ENCODE measurements around the gene GRIK2. TPM values are rescaled to one million over a fixed set of nuclear protein-coding genes. Genes with fewer than 3 reads are reported as not detected.
A peak's percentile ranks its signal among the peaks of the same experiment; 100 is the strongest.

The GRIK2 gene
- total RNA-seq, 1 experiment from 2014 or later = 0.55 TPM

DNA sequence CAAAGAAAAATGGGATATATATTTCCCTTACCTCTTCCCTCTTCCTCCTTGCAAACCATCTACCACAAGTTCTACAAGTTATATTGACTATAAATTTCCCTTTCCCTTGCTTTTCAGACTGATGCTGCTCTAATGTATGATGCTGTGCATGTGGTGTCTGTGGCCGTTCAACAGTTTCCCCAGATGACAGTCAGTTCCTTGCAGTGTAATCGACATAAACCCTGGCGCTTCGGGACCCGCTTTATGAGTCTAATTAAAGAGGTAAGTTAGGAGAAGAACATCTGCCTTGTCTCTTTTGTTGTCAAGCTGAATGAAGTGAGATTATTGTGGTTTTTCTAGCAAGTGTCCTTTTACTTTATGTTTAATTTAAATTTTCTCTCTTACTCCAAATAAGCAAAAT, 406.0 kb downstream of the GRIK2 start:
- H3F3A ChIP-seq (ENCODE audit: low read length, unreplicated experiment) = no peaks in the 10 kb centered on the region
- ChIA-PET CTCF (no interaction called here), POLR2A (ENCODE audit: unreplicated experiment) (no interaction called here)
- H3K79me2 ChIP-seq (ENCODE audit: low read length) = no peaks in the 10 kb centered on the region
- no peaks in the 10 kb centered on the region for H3K36me3 ChIP-seq (ENCODE audit: low read depth, low read length)
- BruUV-seq (replicated peaks) = no TSS peak
- H3K9me3 ChIP-seq (ENCODE audit: low read length) = no peaks in the 10 kb centered on the region
- no peak overlapping the region for H2AFZ ChIP-seq (ENCODE audit: low read length)
- no peaks in the 10 kb centered on the region for H3K27me3 ChIP-seq (ENCODE audit: low read length)
- ATAC-seq (no peak), DNase-seq (no peak)
- no peak for TF ChIP-seq EZH2 (IDR thresholded peaks at IDR 0.05; ENCODE audit: low read length, unreplicated experiment)
- TF ChIP-seq, protein P1, sequence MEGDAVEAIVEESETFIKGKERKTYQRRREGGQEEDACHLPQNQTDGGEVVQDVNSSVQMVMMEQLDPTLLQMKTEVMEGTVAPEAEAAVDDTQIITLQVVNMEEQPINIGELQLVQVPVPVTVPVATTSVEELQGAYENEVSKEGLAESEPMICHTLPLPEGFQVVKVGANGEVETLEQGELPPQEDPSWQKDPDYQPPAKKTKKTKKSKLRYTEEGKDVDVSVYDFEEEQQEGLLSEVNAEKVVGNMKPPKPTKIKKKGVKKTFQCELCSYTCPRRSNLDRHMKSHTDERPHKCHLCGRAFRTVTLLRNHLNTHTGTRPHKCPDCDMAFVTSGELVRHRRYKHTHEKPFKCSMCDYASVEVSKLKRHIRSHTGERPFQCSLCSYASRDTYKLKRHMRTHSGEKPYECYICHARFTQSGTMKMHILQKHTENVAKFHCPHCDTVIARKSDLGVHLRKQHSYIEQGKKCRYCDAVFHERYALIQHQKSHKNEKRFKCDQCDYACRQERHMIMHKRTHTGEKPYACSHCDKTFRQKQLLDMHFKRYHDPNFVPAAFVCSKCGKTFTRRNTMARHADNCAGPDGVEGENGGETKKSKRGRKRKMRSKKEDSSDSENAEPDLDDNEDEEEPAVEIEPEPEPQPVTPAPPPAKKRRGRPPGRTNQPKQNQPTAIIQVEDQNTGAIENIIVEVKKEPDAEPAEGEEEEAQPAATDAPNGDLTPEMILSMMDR (conservative IDR thresholded peaks at IDR 0.05; ENCODE audit: low read depth, low read length) = no peak
- no peak overlapping the region for H3K4me2 ChIP-seq (ENCODE audit: low read length)
- H3K9me2 ChIP-seq (replicated peaks; ENCODE audit: low read length) = no peaks in the 10 kb centered on the region
- H3K4me1 ChIP-seq (ENCODE audit: insufficient read depth, low read length) = no peaks in the 10 kb centered on the region
- intact Hi-C loops (cut with micrococcal nuclease) = no loop called here
- no peaks in the 10 kb centered on the region for H4K20me1 ChIP-seq (ENCODE audit: low read length)
- no peak overlapping the region for H3K4me3 ChIP-seq (ENCODE audit: low read length)
- H3K9ac ChIP-seq (ENCODE audit: low read length) = no peak overlapping the region
- H3K27ac ChIP-seq (ENCODE audit: low read length) = no peak overlapping the region

DNA sequence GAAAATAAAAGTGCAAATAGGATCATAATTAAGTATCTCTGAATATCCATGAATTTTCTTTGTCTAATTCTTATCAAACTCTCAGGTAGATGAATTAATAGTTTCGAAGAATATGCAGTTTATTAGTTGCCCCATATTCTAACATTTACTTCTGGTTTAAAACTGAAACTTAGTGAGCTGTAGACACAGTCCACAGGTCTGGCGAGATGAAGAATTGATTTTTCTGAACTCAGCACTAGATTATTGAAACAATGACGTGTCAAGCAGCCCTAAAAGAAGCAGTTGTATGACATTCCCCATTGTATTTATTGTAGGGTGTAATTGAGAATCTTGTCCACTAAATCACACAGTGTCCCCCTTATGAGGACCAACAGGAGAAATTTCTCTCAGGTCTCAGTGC, 407.1 kb downstream of the GRIK2 start:
- ATAC-seq (no peak), DNase-seq (no peak)
- intact Hi-C loops (cut with micrococcal nuclease) = no loop called here
- Histone ChIP-seq H2AFZ (ENCODE audit: low read length) (no peak overlapping the region), H3K27ac (ENCODE audit: low read length) (no peak overlapping the region), H3K4me1 (ENCODE audit: insufficient read depth, low read length) (no peaks in the 10 kb centered on the region; the same call in 1 of the 2 replicates), H3K9ac (ENCODE audit: low read length) (no peak overlapping the region), H3K79me2 (ENCODE audit: low read length) (no peaks in the 10 kb centered on the region), H3K9me2 (replicated peaks; ENCODE audit: low read length) (no peaks in the 10 kb centered on the region), H4K20me1 (ENCODE audit: low read length) (no peaks in the 10 kb centered on the region), H3K9me3 (ENCODE audit: low read length) (no peaks in the 10 kb centered on the region), H3F3A (ENCODE audit: low read length, unreplicated experiment) (no peaks in the 10 kb centered on the region), H3K4me2 (ENCODE audit: low read length) (no peak overlapping the region), H3K36me3 (ENCODE audit: low read depth, low read length) (no peaks in the 10 kb centered on the region), H3K4me3 (ENCODE audit: low read length) (no peak overlapping the region), H3K27me3 (ENCODE audit: low read length) (no peaks in the 10 kb centered on the region)
- no TSS peak for BruUV-seq (replicated peaks)
- TF ChIP-seq, protein P1 (conservative IDR thresholded peaks at IDR 0.05; ENCODE audit: low read depth, low read length) = no peak
- TF ChIP-seq EZH2phosphoT487 (IDR thresholded peaks at IDR 0.05; ENCODE audit: borderline replicate concordance, low read length) (no peak), EZH2 (IDR thresholded peaks at IDR 0.05; ENCODE audit: low read length, unreplicated experiment) (no peak)
- ChIA-PET POLR2A (ENCODE audit: unreplicated experiment) (no interaction called here), CTCF (no interaction called here)

GRCh38 chr6:101803136-101803535, 409.6 kb downstream of the GRIK2 start:
- Histone ChIP-seq H3K9ac (ENCODE audit: low read length) (no peak overlapping the region), H3F3A (ENCODE audit: low read length, unreplicated experiment) (no peaks in the 10 kb centered on the region), H3K4me3 (ENCODE audit: low read length) (no peak overlapping the region), H3K4me2 (ENCODE audit: low read length) (no peak overlapping the region), H3K9me2 (replicated peaks; ENCODE audit: low read length) (no peaks in the 10 kb centered on the region), H3K4me1 (ENCODE audit: insufficient read depth, low read length) (peaks cover 4% of the 10 kb centered on the region; the same call in 1 of the 2 replicates), H3K27me3 (ENCODE audit: low read length) (no peaks in the 10 kb centered on the region), H3K79me2 (ENCODE audit: low read length) (no peaks in the 10 kb centered on the region), H2AFZ (ENCODE audit: low read length) (no peak overlapping the region), H3K9me3 (ENCODE audit: low read length) (no peaks in the 10 kb centered on the region), H3K36me3 (ENCODE audit: low read depth, low read length) (no peaks in the 10 kb centered on the region), H3K27ac (ENCODE audit: low read length) (no peak overlapping the region), H4K20me1 (ENCODE audit: low read length) (no peaks in the 10 kb centered on the region)
- ATAC-seq = no peak
- ChIA-PET CTCF (no interaction called here), POLR2A (ENCODE audit: unreplicated experiment) (no interaction called here)
- intact Hi-C loops (cut with micrococcal nuclease) = no loop called here
- no TSS peak for BruUV-seq (replicated peaks)
- DNase-seq = peak; percentile 2
- TF ChIP-seq EZH2 (IDR thresholded peaks at IDR 0.05; ENCODE audit: low read length, unreplicated experiment) (no peak), EZH2phosphoT487 (IDR thresholded peaks at IDR 0.05; ENCODE audit: borderline replicate concordance, low read length) (no peak)
- TF ChIP-seq, protein P1 (conservative IDR thresholded peaks at IDR 0.05; ENCODE audit: low read depth, low read length) = no peak
